Effector CD4-positive, alpha-beta T cell (primary cell): ENCODE results near the gene OR8B8.
"Not testable (repeated sequence)": the region's sequence is repeated elsewhere in the genome, so short reads cannot be mapped to it uniquely, and the experiment has no call there.

Source experiments
- DNase-seq: peaks from one replicate; pipeline ENCODE4 v3.0.0-alpha.2; 2020

Gene OR8B8

GRCh38 chr11:124441081-124441480, 4.4 kb downstream of the OR8B8 start:
- no peak for DNase-seq

- no peak for DNase-seq
These were observed 4.9 kb downstream of the OR8B8 start for GRCh38 chr11:124440608-124441007.

- no peak for DNase-seq
These were observed 10.8 kb downstream of the OR8B8 start for GRCh38 chr11:124434699-124435098.

DNA sequence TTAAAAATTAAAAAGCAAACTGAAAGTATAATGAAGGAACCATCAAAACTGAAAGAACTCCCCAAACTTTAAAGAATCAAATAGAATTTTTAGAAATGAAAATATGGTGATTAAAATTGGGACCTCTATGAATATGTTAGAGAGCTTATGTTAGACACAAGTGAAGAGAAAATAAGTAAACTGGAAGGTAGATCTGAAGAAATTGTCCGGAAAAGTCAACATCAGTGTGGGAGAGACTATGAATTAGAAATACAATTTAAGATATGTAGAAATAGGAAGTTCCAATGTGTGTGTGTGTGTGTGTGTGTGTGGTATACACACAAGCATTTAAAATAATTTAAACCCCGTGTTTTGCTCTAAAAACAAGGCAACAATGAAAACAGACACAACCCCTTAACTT, 15.9 kb downstream of the OR8B8 start:
- DNase-seq, result no peak

GRCh38 chr11:124424384-124424921, 21.0 kb downstream of the OR8B8 start, which contains the start of gene OR8B4:
Gene OR8B4 (minus strand): TSS chr11:124424871. CDS start chr11:124424871, 0 bp downstream.
- DNase-seq, result no peak

- DNase-seq, result no peak
These were observed 24.5 kb downstream of the OR8B8 start for GRCh38 chr11:124421043-124421442.

DNA sequence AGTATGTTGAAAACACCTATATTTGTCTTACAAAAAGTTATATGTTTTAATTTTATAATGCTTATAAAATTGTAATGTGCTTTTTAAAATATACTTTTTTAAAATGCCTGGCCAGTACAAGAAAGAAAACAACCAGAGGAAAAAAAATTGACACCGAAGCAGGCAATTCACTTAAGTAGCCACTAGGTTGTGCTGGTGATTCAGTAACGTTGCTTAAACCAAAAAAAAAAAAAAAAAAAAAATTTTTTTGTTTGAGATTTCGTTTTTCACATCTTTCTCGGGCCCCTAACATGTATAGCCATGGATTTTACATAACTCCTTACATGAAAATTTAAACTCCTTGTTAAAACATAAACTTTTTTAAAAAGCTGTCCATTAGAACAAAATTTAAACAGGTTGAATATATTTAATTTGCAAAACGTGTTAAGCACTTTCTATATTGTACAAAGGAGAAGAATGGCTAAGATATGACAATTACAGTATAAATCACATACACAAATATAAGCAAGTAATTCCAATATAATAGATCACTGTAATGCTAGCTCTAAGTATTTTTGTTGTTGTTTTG, 30.1 kb downstream of the OR8B8 start:
- DNase-seq, result no peak

GRCh38 chr11:124409906-124410305, 35.6 kb downstream of the OR8B8 start:
- DNase-seq, result no peak

GRCh38 chr11:124405581-124405980, 39.9 kb downstream of the OR8B8 start:
- DNase-seq, result no peak

DNA sequence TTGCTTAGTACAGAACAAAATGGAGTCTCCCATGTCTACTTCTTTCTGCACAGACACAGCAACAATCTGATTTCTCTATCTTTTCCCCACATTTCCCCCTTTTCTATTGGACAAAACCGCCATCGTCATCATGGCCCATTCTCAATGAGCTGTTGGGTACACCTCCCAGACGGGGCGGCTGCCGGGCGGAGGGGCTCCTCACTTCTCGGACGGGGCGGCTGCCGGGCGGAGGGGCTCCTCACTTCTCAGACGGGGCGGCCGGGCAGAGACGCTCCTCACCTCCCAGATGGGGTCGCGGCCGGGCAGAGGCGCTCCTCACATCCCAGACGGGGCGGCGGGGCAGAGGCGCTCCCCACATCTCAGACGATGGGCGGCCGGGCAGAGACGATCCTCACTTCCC, 42.3 kb downstream of the OR8B8 start:
- DNase-seq, result not testable (repeated sequence)

- DNase-seq, result no peak
These were observed 43.1 kb downstream of the OR8B8 start for GRCh38 chr11:124402326-124402922.

GRCh38 chr11:124398924-124399323, 46.6 kb downstream of the OR8B8 start, which contains the start of gene OR8B3:
Gene OR8B3 (minus strand): TSS chr11:124399024. CDS start chr11:124397351, 1,673 bp downstream.
- DNase-seq, result no peak

- not testable (repeated sequence) for DNase-seq
These were observed 48.6 kb downstream of the OR8B8 start for GRCh38 chr11:124396847-124397246.

DNA sequence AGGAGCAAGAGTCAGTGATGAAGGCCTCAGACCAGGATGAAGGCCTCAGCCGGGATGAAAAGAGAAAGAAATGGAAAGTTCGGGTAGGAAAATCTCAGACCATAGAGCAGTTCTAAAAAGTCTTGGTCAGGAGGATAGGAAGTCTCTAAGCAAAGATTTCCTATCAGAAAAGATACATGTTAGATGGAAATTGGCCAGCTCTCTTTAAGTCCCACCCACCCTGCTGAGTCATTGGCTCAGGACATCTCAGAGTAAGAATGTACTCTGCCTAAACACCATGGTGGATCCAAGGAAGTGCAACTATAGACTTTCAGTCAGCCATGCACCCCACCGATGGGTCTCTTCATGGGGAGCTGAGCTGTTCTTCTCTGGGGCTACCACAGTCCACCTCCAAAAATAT, 51.1 kb downstream of the OR8B8 start:
- no peak for DNase-seq
